Measurements from ENCODE around the gene PTPRT. TPM values are rescaled to one million over a fixed set of nuclear protein-coding genes. Genes with fewer than 3 reads are reported as not detected.

Gene PTPRT
- total RNA-seq, 3 donors from 2014 or later, result 0.32 to 6.3 (median 4.9) TPM

- DNase-seq (ENCODE audit: low spot score in 2 of 2), result no peak
- no peak overlapping the region for H3K27ac ChIP-seq
- no peak overlapping the region for H3K4me3 ChIP-seq
- intact Hi-C loops (cut with DNase I; ENCODE audit: low total_unique reads), result no loop called here
- TF ChIP-seq POLR2A (IDR thresholded peaks at IDR 0.05), result no peak
- H3K27me3 ChIP-seq, result no peaks in the 10 kb centered on the region
- H3K36me3 ChIP-seq, result no peaks in the 10 kb centered on the region
- H3K9me3 ChIP-seq, result no peaks in the 10 kb centered on the region
- H3K4me1 ChIP-seq, result no peaks in the 10 kb centered on the region
Measured at GRCh38 chr20:42340368-42340767, 849.3 kb downstream of the PTPRT start.

- TF ChIP-seq CTCF (IDR thresholded peaks at IDR 0.05), result no peak
- TF ChIP-seq POLR2AphosphoS5 (IDR thresholded peaks at IDR 0.05), result peak in 2 of 3 donors; percentile 32 to 69
- H3K9me3 ChIP-seq, result no peaks in the 10 kb centered on the region
- intact Hi-C loops (cut with DNase I; ENCODE audit: low total_unique reads), result no loop called here
- peak overlapping the region; percentile 66 to 80 for H3K27ac ChIP-seq
- H3K36me3 ChIP-seq, result no peaks in the 10 kb centered on the region
- H3K27me3 ChIP-seq, result no peaks in the 10 kb centered on the region
- no peaks in the 10 kb centered on the region for H3K4me1 ChIP-seq
- DNase-seq (ENCODE audit: low spot score in 2 of 2), result peak in 1 of 2 donors; percentile 67
- H3K4me3 ChIP-seq, result no peak overlapping the region
Measured at GRCh38 chr20:42338294-42339201, 851.2 kb downstream of the PTPRT start.

- Histone ChIP-seq H3K27me3 (no peaks in the 10 kb centered on the region), H3K4me1 (no peaks in the 10 kb centered on the region), H3K4me3 (no peak overlapping the region), H3K27ac (peak overlapping the region; percentile 31 to 80), H3K36me3 (no peaks in the 10 kb centered on the region), H3K9me3 (no peaks in the 10 kb centered on the region)
- no peak for DNase-seq (ENCODE audit: low spot score in 2 of 2)
- no peak for TF ChIP-seq POLR2A (IDR thresholded peaks at IDR 0.05)
- no peak for TF ChIP-seq POLR2AphosphoS5 (IDR thresholded peaks at IDR 0.05)
- no peak for TF ChIP-seq CTCF (IDR thresholded peaks at IDR 0.05)
- intact Hi-C loops (cut with DNase I; ENCODE audit: low total_unique reads), result no loop called here
Measured at GRCh38 chr20:42336576-42336975, 853.1 kb downstream of the PTPRT start.

GRCh38 chr20:42319252-42320013 lies 870.3 kb downstream of the PTPRT start:
- H3K4me3 ChIP-seq, result no peak overlapping the region
- DNase-seq (ENCODE audit: low spot score in 2 of 2), result no peak
- no peaks in the 10 kb centered on the region for H3K27me3 ChIP-seq
- no peak overlapping the region for H3K27ac ChIP-seq
- intact Hi-C loops (cut with DNase I; ENCODE audit: low total_unique reads), result no loop called here
- H3K36me3 ChIP-seq, result no peaks in the 10 kb centered on the region
- no peaks in the 10 kb centered on the region for H3K9me3 ChIP-seq
- no peaks in the 10 kb centered on the region for H3K4me1 ChIP-seq
- TF ChIP-seq POLR2A (IDR thresholded peaks at IDR 0.05), result no peak
- no peak for TF ChIP-seq CTCF (IDR thresholded peaks at IDR 0.05)
- no peak for TF ChIP-seq POLR2AphosphoS5 (IDR thresholded peaks at IDR 0.05)

- H3K36me3 ChIP-seq, result no peaks in the 10 kb centered on the region
- no peaks in the 10 kb centered on the region for H3K4me1 ChIP-seq
- H3K4me3 ChIP-seq, result no peak overlapping the region
- H3K9me3 ChIP-seq, result no peaks in the 10 kb centered on the region
- TF ChIP-seq POLR2A (IDR thresholded peaks at IDR 0.05) (no peak), POLR2AphosphoS5 (IDR thresholded peaks at IDR 0.05) (no peak), CTCF (IDR thresholded peaks at IDR 0.05) (no peak)
- no peak overlapping the region for H3K27ac ChIP-seq
- no peak for DNase-seq (ENCODE audit: low spot score in 2 of 2)
- intact Hi-C loops (cut with DNase I; ENCODE audit: low total_unique reads), result no loop called here
- no peaks in the 10 kb centered on the region for H3K27me3 ChIP-seq
Measured at GRCh38 chr20:42313704-42314103, 876.0 kb downstream of the PTPRT start.

Measured in breast epithelium (tissue), 4 donors.